ENCODE data around the gene MLXIP. TPM values are rescaled to one million over a fixed set of nuclear protein-coding genes. Genes with fewer than 3 reads are reported as not detected.
A peak's percentile ranks its signal among the peaks of the same experiment; 100 is the strongest.

The MLXIP gene
- total and polyA plus RNA-seq, 9 of the 15 experiments (the other 6 are each of a cell fraction or from before 2014, with no cell fraction given), result 2.2 to 66.3 (median 18.1) TPM

- TF ChIP-seq ZNF407 (IDR thresholded peaks at IDR 0.05; ENCODE audit: low read depth) (no peak), POLR3A (IDR thresholded peaks at IDR 0.05; ENCODE audit: borderline replicate concordance, extremely low read depth, insufficient read depth, insufficient read length) (no peak), TAF9B (IDR thresholded peaks at IDR 0.05; ENCODE audit: partially characterized antibody) (no peak), ZNF224 (CRISPR knock-in tag; IDR thresholded peaks at IDR 0.05) (no peak), SUPT5H (IDR thresholded peaks at IDR 0.05) (peak; percentile 51; the same call in 1 of the 2 replicates), MCM5 (IDR thresholded peaks at IDR 0.05; ENCODE audit: low read depth) (no peak), CBX5 (IDR thresholded peaks at IDR 0.05; ENCODE audit: borderline replicate concordance, low read depth) (no peak), COPS2 (conservative IDR thresholded peaks at IDR 0.05) (no peak), ATF1 (CRISPR knock-in tag; IDR thresholded peaks at IDR 0.05) (no peak), ATF1 (tag; IDR thresholded peaks at IDR 0.05) (no peak), PML (IDR thresholded peaks at IDR 0.05; ENCODE audit: low read length) (0 out of 2 replicates have a peak, but pooled peaks have one; percentile 15), BDP1 (IDR thresholded peaks at IDR 0.05; ENCODE audit: insufficient read depth, insufficient read length) (no peak), RBM22 (IDR thresholded peaks at IDR 0.05; ENCODE audit: low read depth, low read length, poor library complexity, severe bottlenecking) (peak; percentile 85)
Observed at GRCh38 chr12:122137681-122138080, 59.1 kb downstream of the MLXIP start (continued).

All from K562 (cell line).